HEK293 (cell line): ENCODE results near the gene PPIL4.

Experiments
- CTCF ChIA-PET: fragments of 350-600 bp; formaldehyde crosslinking; extraction: SDS; loops from one replicate; lab custom pipeline; 2021; ENCODE audit warnings: antibody characterized with exemption; lab: Yijun Ruan, JAX
- POLR2A ChIA-PET: fragments of 300-600 bp; formaldehyde crosslinking; extraction: SDS; loops from one replicate; lab custom pipeline; 2020; ENCODE audit warnings: antibody characterized with exemption, inconsistent platforms; lab: Yijun Ruan, JAX
- H3K27ac ChIP-seq: fragments of 200-500 bp; sonication (Bioruptor generic); 2 replicates; pipeline ENCODE4 v1.5.1; 2014; ENCODE audit warnings: low read depth, low read length, control low read depth, inconsistent platforms; ENCODE audit errors: extremely low read depth
- H3K36me3 ChIP-seq, 2 experiments: fragments of 200-500 bp in 1 of 2; sonication (Bioruptor generic) in 1 of 2; 1 replicate in 1 of 2; 2 replicates in 1 of 2; pipeline ENCODE4 v1.5.1; 2014 to 2017; ENCODE audit warnings: inconsistent platforms in 2 of 2, low read length in 2 of 2; ENCODE audit not compliant: control insufficient read depth in 2 of 2, insufficient read depth in 1 of 2
- H3K4me1 ChIP-seq: fragments of 200-500 bp; sonication (Bioruptor generic); 2 replicates; pipeline ENCODE4 v1.5.1; 2014; ENCODE audit warnings: mild to moderate bottlenecking, low read length, inconsistent platforms; ENCODE audit not compliant: control insufficient read depth, insufficient read depth
- H3K4me3 ChIP-seq: 2 replicates; pipeline ENCODE4 v1.5.1; 2011; ENCODE audit warnings: low read depth, mild to moderate bottlenecking, control low read depth, low read length, moderate library complexity
- H3K9me3 ChIP-seq: fragments of 200-500 bp; sonication (Bioruptor generic); 2 replicates; pipeline ENCODE4 v1.5.1; 2014; ENCODE audit warnings: low read depth, low read length, inconsistent platforms; ENCODE audit not compliant: control insufficient read depth, insufficient read depth
- EGR2 ChIP-seq: fragments of 450-650 bp; formaldehyde crosslinking; IDR thresholded peaks from 2 replicates; pipeline ENCODE4 v1.5.1; 2016; ENCODE audit warnings: low read depth, missing biosample characterization, missing genetic modification characterization
- GLI2 ChIP-seq: fragments of 450-650 bp; formaldehyde crosslinking; IDR thresholded peaks from 2 replicates; pipeline ENCODE4; 2017; ENCODE audit warnings: missing biosample characterization, missing genetic modification characterization, low read depth, borderline replicate concordance
- HOXA7 ChIP-seq: sonication (generic); formaldehyde crosslinking; IDR thresholded peaks from 2 replicates; pipeline ENCODE4 v1.8.1; 2022; ENCODE audit warnings: missing genetic modification reagents, borderline replicate concordance
- MEIS1 ChIP-seq: sonication (generic); formaldehyde crosslinking; IDR thresholded peaks from 2 replicates; pipeline ENCODE4 v1.8.1; 2022; ENCODE audit warnings: missing genetic modification reagents, mild to moderate bottlenecking, borderline replicate concordance
- REPIN1 ChIP-seq: fragments of 450-650 bp; formaldehyde crosslinking; IDR thresholded peaks from 2 replicates; pipeline ENCODE4 v1.5.1; 2017; ENCODE audit warnings: missing biosample characterization, missing genetic modification characterization, low read depth
- ZBTB48 ChIP-seq: fragments of 450-650 bp; formaldehyde crosslinking; IDR thresholded peaks from 2 replicates; pipeline ENCODE4 v1.5.1; 2016; ENCODE audit warnings: missing biosample characterization, missing genetic modification characterization
- ZIC2 ChIP-seq: fragments of 450-650 bp; formaldehyde crosslinking; IDR thresholded peaks from 2 replicates; pipeline ENCODE4 v1.5.1; 2016; ENCODE audit warnings: missing biosample characterization, missing genetic modification characterization
- ZNF112 ChIP-seq: fragments of 450-650 bp; formaldehyde crosslinking; IDR thresholded peaks from 2 replicates; pipeline ENCODE4 v1.5.0; 2017; ENCODE audit warnings: missing biosample characterization, missing genetic modification characterization
- ZNF121 ChIP-seq: fragments of 450-650 bp; formaldehyde crosslinking; IDR thresholded peaks from 2 replicates; pipeline ENCODE4 v1.5.1; 2016; ENCODE audit warnings: missing biosample characterization, missing genetic modification characterization
- ZNF138 ChIP-seq: fragments of 450-650 bp; formaldehyde crosslinking; IDR thresholded peaks from 2 replicates; pipeline ENCODE4 v1.5.1; 2016; ENCODE audit warnings: missing biosample characterization, missing genetic modification characterization, borderline replicate concordance
- ZNF140 ChIP-seq: fragments of 450-650 bp; formaldehyde crosslinking; IDR thresholded peaks from 2 replicates; pipeline ENCODE4 v1.5.1; 2016; ENCODE audit warnings: missing biosample characterization, missing genetic modification characterization
- ZNF148 ChIP-seq: fragments of 450-650 bp; formaldehyde crosslinking; IDR thresholded peaks from 2 replicates; pipeline ENCODE4 v1.5.0; 2017; ENCODE audit warnings: missing biosample characterization, missing genetic modification characterization, borderline replicate concordance
- ZNF174 ChIP-seq: fragments of 450-650 bp; formaldehyde crosslinking; IDR thresholded peaks from 2 replicates; pipeline ENCODE4 v1.5.0; 2017; ENCODE audit warnings: missing biosample characterization, mild to moderate bottlenecking, missing genetic modification characterization
- ZNF2 ChIP-seq: fragments of 450-650 bp; formaldehyde crosslinking; IDR thresholded peaks from 2 replicates; pipeline ENCODE4 v1.5.1; 2016; ENCODE audit warnings: missing biosample characterization, missing genetic modification characterization
- ZNF292 ChIP-seq: fragments of 450-650 bp; formaldehyde crosslinking; IDR thresholded peaks from 2 replicates; pipeline ENCODE4 v1.5.1; 2016; ENCODE audit warnings: low read depth, missing biosample characterization, missing genetic modification characterization, borderline replicate concordance
- ZNF324 ChIP-seq: fragments of 450-650 bp; formaldehyde crosslinking; IDR thresholded peaks from 2 replicates; pipeline ENCODE4 v1.5.1; 2016; ENCODE audit warnings: missing biosample characterization, missing genetic modification characterization
- ZNF354C ChIP-seq: fragments of 450-650 bp; formaldehyde crosslinking; IDR thresholded peaks from 2 replicates; pipeline ENCODE4 v1.5.1; 2016; ENCODE audit warnings: missing biosample characterization, missing genetic modification characterization, low read depth, borderline replicate concordance
- ZNF473 ChIP-seq: fragments of 450-650 bp; formaldehyde crosslinking; IDR thresholded peaks from 2 replicates; pipeline ENCODE4 v1.5.1; 2017; ENCODE audit warnings: missing biosample characterization, missing genetic modification characterization
- ZNF488 ChIP-seq: fragments of 450-650 bp; formaldehyde crosslinking; IDR thresholded peaks from 2 replicates; pipeline ENCODE4 v1.5.1; 2016; ENCODE audit warnings: missing biosample characterization, missing genetic modification characterization
- ZNF571 ChIP-seq: fragments of 450-650 bp; formaldehyde crosslinking; IDR thresholded peaks from 2 replicates; pipeline ENCODE4 v1.5.0; 2017; ENCODE audit warnings: missing biosample characterization, missing genetic modification characterization
- ZNF580 ChIP-seq: fragments of 450-650 bp; formaldehyde crosslinking; IDR thresholded peaks from 2 replicates; pipeline ENCODE4 v1.5.1; 2016; ENCODE audit warnings: missing biosample characterization, missing genetic modification characterization
- ZNF629 ChIP-seq: fragments of 450-650 bp; formaldehyde crosslinking; IDR thresholded peaks from 2 replicates; pipeline ENCODE4 v1.5.1; 2017; ENCODE audit warnings: missing biosample characterization, missing genetic modification characterization
- ZNF664 ChIP-seq: fragments of 450-650 bp; formaldehyde crosslinking; IDR thresholded peaks from 2 replicates; pipeline ENCODE4 v1.5.1; 2016; ENCODE audit warnings: missing biosample characterization, missing genetic modification characterization
- ZNF670 ChIP-seq: fragments of 450-650 bp; formaldehyde crosslinking; IDR thresholded peaks from 2 replicates; pipeline ENCODE4 v1.5.1; 2016; ENCODE audit warnings: missing biosample characterization, missing genetic modification characterization, low read depth
- TF ChIP-seq, protein P1 (sequence below): fragments of 450-650 bp; formaldehyde crosslinking; IDR thresholded peaks from 2 replicates; pipeline ENCODE4; 2016; ENCODE audit warnings: missing biosample characterization, missing genetic modification characterization
- TF ChIP-seq, protein P2 (sequence below): fragments of 450-650 bp; formaldehyde crosslinking; optimal IDR thresholded peaks from 2 replicates; pipeline ENCODE3; 2016; ENCODE audit warnings: missing biosample characterization, mild to moderate bottlenecking, missing genetic modification characterization

Gene PPIL4

GRCh38 chr6:149503276-149503675, 42.6 kb downstream of the PPIL4 start:
- H3K27ac ChIP-seq: no peak overlapping the region
- H3K36me3 ChIP-seq: peaks cover 6 to 16% of the 10 kb centered on the region in 2 experiments; a peak in 2 of 3 replicates
- H3K9me3 ChIP-seq: no peaks in the 10 kb centered on the region
- H3K4me3 ChIP-seq: no peak overlapping the region
- H3K4me1 ChIP-seq: no peaks in the 10 kb centered on the region
- POLR2A ChIA-PET: interaction anchor here (1.2 kb wide), 1 partner anchor 11 kb away, joined by 5 read pairs; no protein-coding TSS in a partner anchor
- CTCF ChIA-PET: interaction anchor here (0.5 to 5.5 kb wide), 9 partner anchors 10 to 925 kb away, joined by 3 to 42 read pairs (median 3); no protein-coding TSS in a partner anchor
- TF ChIP-seq ZNF354C (tag by site-specific recombination): no peak
- TF ChIP-seq ZNF629 (tag by site-specific recombination): no peak
- TF ChIP-seq EGR2 (tag by site-specific recombination): no peak
- TF ChIP-seq ZNF324: no peak
- TF ChIP-seq ZNF140: no peak
- no peak for TF ChIP-seq ZNF148
- TF ChIP-seq, protein P1, sequence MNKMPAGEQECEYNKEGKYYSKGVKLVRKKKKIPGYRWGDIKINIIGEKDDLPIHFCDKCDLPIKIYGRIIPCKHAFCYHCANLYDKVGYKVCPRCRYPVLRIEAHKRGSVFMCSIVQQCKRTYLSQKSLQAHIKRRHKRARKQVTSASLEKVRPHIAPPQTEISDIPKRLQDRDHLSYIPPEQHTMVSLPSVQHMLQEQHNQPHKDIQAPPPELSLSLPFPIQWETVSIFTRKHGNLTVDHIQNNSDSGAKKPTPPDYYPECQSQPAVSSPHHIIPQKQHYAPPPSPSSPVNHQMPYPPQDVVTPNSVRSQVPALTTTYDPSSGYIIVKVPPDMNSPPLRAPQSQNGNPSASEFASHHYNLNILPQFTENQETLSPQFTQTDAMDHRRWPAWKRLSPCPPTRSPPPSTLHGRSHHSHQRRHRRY: no peak
- TF ChIP-seq ZNF488 (tag by site-specific recombination): no peak
- no peak for TF ChIP-seq ZIC2
- no peak for TF ChIP-seq HOXA7
- no peak for TF ChIP-seq ZNF292 (tag by site-specific recombination)
- TF ChIP-seq ZBTB48 (tag by site-specific recombination): no peak
- TF ChIP-seq ZNF2 (tag by site-specific recombination): no peak
- TF ChIP-seq ZNF670 (tag by site-specific recombination): no peak
- TF ChIP-seq ZNF571 (tag by site-specific recombination): no peak
- TF ChIP-seq, all 188 proteins: peak for 0

DNA sequence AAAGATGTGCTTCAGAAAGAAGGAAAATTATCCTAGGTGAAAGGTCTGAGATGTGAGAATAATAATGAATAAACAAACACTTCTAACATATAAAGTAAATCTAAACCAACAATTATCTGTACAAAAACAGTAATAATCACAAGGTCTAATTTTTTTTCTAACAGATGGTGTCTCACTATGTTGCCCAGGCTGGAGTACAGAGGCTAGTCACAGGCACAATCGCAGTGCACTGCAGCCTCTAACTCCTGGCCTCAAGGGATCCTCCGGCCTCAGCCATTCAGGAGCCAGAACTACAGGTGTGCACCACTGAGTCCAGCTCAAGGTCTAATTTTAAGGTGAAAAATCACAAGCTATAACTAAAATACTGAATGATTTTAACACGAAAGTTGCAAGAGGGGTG, 44.1 kb downstream of the PPIL4 start:
- Histone ChIP-seq H3K4me1 (no peaks in the 10 kb centered on the region), H3K4me3 (no peak overlapping the region), H3K9me3 (no peaks in the 10 kb centered on the region), H3K36me3 (peaks cover 6 to 9% of the 10 kb centered on the region in 2 experiments; a peak in 2 of 3 replicates), H3K27ac (no peak overlapping the region)
- CTCF ChIA-PET: interaction anchor here (1.8 to 5.5 kb wide), 2 partner anchors 16 to 70 kb away, joined by 7 to 42 read pairs; no protein-coding TSS in a partner anchor
- POLR2A ChIA-PET: no interaction called here
- TF ChIP-seq ZNF121 (tag by site-specific recombination): peak; percentile 61; the same call in 1 of the 2 replicates
- no peak for TF ChIP-seq ZNF112 (tag by site-specific recombination)

- TF ChIP-seq MEIS1 (CRISPR knock-in tag) (no peak), ZNF2 (tag by site-specific recombination) (no peak), REPIN1 (no peak), ZNF473 (no peak), ZNF138 (no peak), ZNF664 (tag by site-specific recombination) (no peak), ZNF580 (tag by site-specific recombination) (no peak), ZNF174 (no peak), GLI2 (no peak)
- TF ChIP-seq, protein P2, sequence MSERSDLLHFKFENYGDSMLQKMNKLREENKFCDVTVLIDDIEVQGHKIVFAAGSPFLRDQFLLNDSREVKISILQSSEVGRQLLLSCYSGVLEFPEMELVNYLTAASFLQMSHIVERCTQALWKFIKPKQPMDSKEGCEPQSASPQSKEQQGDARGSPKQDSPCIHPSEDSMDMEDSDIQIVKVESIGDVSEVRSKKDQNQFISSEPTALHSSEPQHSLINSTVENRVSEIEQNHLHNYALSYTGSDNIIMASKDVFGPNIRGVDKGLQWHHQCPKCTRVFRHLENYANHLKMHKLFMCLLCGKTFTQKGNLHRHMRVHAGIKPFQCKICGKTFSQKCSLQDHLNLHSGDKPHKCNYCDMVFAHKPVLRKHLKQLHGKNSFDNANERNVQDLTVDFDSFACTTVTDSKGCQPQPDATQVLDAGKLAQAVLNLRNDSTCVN (tag by site-specific recombination): no peak
- TF ChIP-seq, all 188 proteins: peak for 0
- no peak overlapping the region for H3K27ac ChIP-seq
- ChIA-PET CTCF (interaction anchor here (5.5 kb wide), 1 partner anchor 16 kb away, joined by 42 read pairs; no protein-coding TSS in a partner anchor), POLR2A (no interaction called here)
- H3K4me3 ChIP-seq: no peak overlapping the region
- no peaks in the 10 kb centered on the region for H3K4me1 ChIP-seq
- no peaks in the 10 kb centered on the region for H3K9me3 ChIP-seq
- peaks cover 6 to 9% of the 10 kb centered on the region in 2 experiments; a peak in 2 of 3 replicates for H3K36me3 ChIP-seq
Measured at GRCh38 chr6:149501201-149501600, 44.6 kb downstream of the PPIL4 start.
